PC-9 (cell line): Measurements from ENCODE around the gene TMEM59L. TPM values are rescaled to one million over a fixed set of nuclear protein-coding genes. Genes with fewer than 3 reads are reported as not detected.

Experiments
- BruUV-seq: library from RNA; stranded (reverse); fragments of 400-500 nt; replicated peaks from 2 replicates; lab custom pipeline; 2021; lab: Mats Ljungman, UMichigan
- CTCF ChIA-PET: fragments of 300-600 bp; sonication (Branson Sonifier 250); formaldehyde crosslinking; loops from one replicate; lab custom pipeline; 2022; ENCODE audit warnings: antibody characterized with exemption; lab: Charles Lee
- POLR2A ChIA-PET: fragments of 300-600 bp; sonication (Branson Sonifier 250); formaldehyde crosslinking; loops from one replicate; lab custom pipeline; 2022; ENCODE audit warnings: antibody characterized with exemption; ENCODE audit not compliant: unreplicated experiment; lab: Charles Lee
- DNase-seq, 2 experiments: peaks; one replicate each; pipeline versions ENCODE4 v3.0.0 to v3.0.0-alpha.2; 2015 to 2022; ENCODE audit warnings: mixed read lengths in 1 of 2
- H2AFZ ChIP-seq: fragments of 200-600 bp; sonication (generic); 2 replicates; pipeline ENCODE4 v1.8.1; 2017; ENCODE audit warnings: antibody characterized with exemption
- H3F3A ChIP-seq: fragments of 200-600 bp; sonication (generic); 2 replicates; pipeline ENCODE4 v1.8.1; 2017; ENCODE audit warnings: antibody characterized with exemption, mild to moderate bottlenecking, low read depth; ENCODE audit not compliant: insufficient read depth
- H3K27ac ChIP-seq: fragments of 200-600 bp; sonication (generic); 2 replicates; pipeline ENCODE4 v1.6.1; 2016; ENCODE audit warnings: mixed run types
- H3K27me3 ChIP-seq: fragments of 200-600 bp; sonication (generic); 2 replicates; pipeline ENCODE4 v1.6.1; 2016; ENCODE audit warnings: low read depth, mixed run types; ENCODE audit not compliant: insufficient read depth
- H3K36me3 ChIP-seq: fragments of 200-600 bp; sonication (generic); 2 replicates; pipeline ENCODE4 v1.6.1; 2016; ENCODE audit warnings: low read depth, mixed run types
- H3K4me1 ChIP-seq: fragments of 200-600 bp; sonication (generic); replicated peaks from 2 replicates; pipeline ENCODE4 v1.6.1; 2016; ENCODE audit warnings: mixed run types; ENCODE audit not compliant: insufficient read depth
- H3K4me2 ChIP-seq: fragments of 200-600 bp; sonication (generic); 2 replicates; pipeline ENCODE4 v1.6.1; 2017; ENCODE audit warnings: mixed run types
- H3K4me3 ChIP-seq: fragments of 200-600 bp; sonication (generic); 2 replicates; pipeline ENCODE4 v1.6.1; 2016; ENCODE audit warnings: mixed run types
- H3K79me2 ChIP-seq: fragments of 200-600 bp; sonication (generic); 2 replicates; pipeline ENCODE4 v1.6.1; 2017; ENCODE audit warnings: low read depth, mixed run types
- H3K9me2 ChIP-seq: fragments of 200-600 bp; sonication (generic); 2 replicates; pipeline ENCODE4 v1.8.1; 2017; ENCODE audit warnings: mild to moderate bottlenecking; ENCODE audit not compliant: insufficient read depth
- H3K9me3 ChIP-seq: fragments of 200-600 bp; sonication (generic); 2 replicates; pipeline ENCODE4 v1.8.1; 2016; ENCODE audit warnings: low read depth; ENCODE audit not compliant: insufficient read depth
- H4K20me1 ChIP-seq: fragments of 200-600 bp; sonication (generic); 2 replicates; pipeline ENCODE4 v1.8.1; 2017; ENCODE audit not compliant: insufficient read depth
- CTCF ChIP-seq: fragments of 200-600 bp; sonication (generic); conservative IDR thresholded peaks from 2 replicates; pipeline ENCODE4 v1.6.1; 2017; ENCODE audit warnings: mixed run types, antibody characterized with exemption, mild to moderate bottlenecking, moderate library complexity
- EZH2 ChIP-seq: fragments of 200-600 bp; sonication (generic); IDR thresholded peaks from 2 replicates; pipeline ENCODE4 v1.8.0; 2017; ENCODE audit warnings: antibody characterized with exemption, low read depth
- intact Hi-C: fragments of 100-400 bp; cut with micrococcal nuclease; formaldehyde crosslinking; loops from one replicate; pipeline ENCODE4 v1.10.0; 2022; ENCODE audit not compliant: unreplicated experiment
- total RNA-seq: library from RNA; stranded (reverse); gene quantifications from 2 replicates; pipeline ENCODE4 v1.2.3, GENCODE V29; 2021

The TMEM59L gene
- total RNA-seq, 1 experiment from 2014 or later: 0.65 TPM

GRCh38 chr19:18655173-18655844, 42.6 kb downstream of the TMEM59L start:
- no peaks in the 10 kb centered on the region for H3F3A ChIP-seq
- TF ChIP-seq CTCF: no peak
- no peak for TF ChIP-seq EZH2
- no peak overlapping the region for H3K4me3 ChIP-seq
- no peaks in the 10 kb centered on the region for H3K9me2 ChIP-seq
- H3K4me2 ChIP-seq: no peak overlapping the region
- H3K27me3 ChIP-seq: no peaks in the 10 kb centered on the region
- no peaks in the 10 kb centered on the region for H3K79me2 ChIP-seq
- no TSS peak for BruUV-seq
- CTCF ChIA-PET: no interaction called here
- H2AFZ ChIP-seq: no peak overlapping the region
- no peaks in the 10 kb centered on the region for H3K4me1 ChIP-seq
- H3K27ac ChIP-seq: no peak overlapping the region
- POLR2A ChIA-PET: no interaction called here
- peak in 1 of 2 experiments; percentile 18 for DNase-seq
- H3K36me3 ChIP-seq: no peaks in the 10 kb centered on the region
- H4K20me1 ChIP-seq: peaks cover 16% of the 10 kb centered on the region
- H3K9me3 ChIP-seq: no peaks in the 10 kb centered on the region
- intact Hi-C loops: no loop called here

GRCh38 chr19:18656337-18657086, 43.8 kb downstream of the TMEM59L start:
- Histone ChIP-seq H3F3A (no peaks in the 10 kb centered on the region), H3K9me3 (no peaks in the 10 kb centered on the region), H2AFZ (no peak overlapping the region), H3K4me2 (no peak overlapping the region), H3K27ac (no peak overlapping the region), H3K79me2 (no peaks in the 10 kb centered on the region), H3K36me3 (no peaks in the 10 kb centered on the region), H3K4me3 (no peak overlapping the region), H3K27me3 (no peaks in the 10 kb centered on the region), H4K20me1 (peaks cover 27% of the 10 kb centered on the region), H3K9me2 (no peaks in the 10 kb centered on the region), H3K4me1 (no peaks in the 10 kb centered on the region)
- BruUV-seq: no TSS peak
- ChIA-PET CTCF (no interaction called here), POLR2A (no interaction called here)
- DNase-seq: peak in 1 of 2 experiments; percentile 1
- TF ChIP-seq CTCF (no peak), EZH2 (no peak)
- intact Hi-C loops: no loop called here

DNA sequence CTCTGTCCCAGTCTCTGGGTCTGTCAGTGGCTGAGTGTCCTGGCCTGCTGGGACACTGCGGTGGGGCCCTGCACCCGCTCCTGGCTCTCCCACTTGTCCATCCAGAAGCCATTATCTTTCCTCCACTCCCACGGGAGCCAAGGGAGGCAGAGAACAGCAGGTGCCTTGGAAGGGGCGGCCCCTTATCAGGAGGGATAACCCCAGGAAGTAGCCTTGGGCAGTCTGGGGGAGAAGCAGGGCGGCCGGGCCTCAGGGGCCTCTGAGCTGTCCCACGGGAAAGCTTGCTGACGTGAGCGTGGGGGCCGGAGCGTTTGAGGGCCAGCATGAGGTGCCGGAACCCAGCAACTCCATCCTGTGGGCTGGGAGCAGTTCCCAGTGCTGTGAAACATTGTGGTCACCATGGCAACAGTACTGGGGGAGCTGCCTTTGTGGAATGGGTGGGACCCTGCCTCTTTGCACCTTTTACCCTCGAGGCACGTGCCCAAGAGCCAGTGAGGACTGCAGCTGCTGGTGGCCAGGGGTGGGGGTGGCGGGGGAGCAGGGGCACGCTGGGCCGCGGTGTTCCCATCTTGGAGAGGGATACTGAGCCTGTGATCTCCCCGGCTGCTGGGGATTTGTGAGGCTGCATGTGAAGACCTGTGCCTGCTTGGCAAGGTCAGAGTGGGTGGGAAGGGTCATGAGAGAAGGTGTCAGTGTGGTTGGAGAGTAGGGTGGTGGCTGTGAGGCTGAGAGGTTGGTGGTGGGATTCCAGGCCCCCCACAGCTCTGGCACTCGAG, 45.1 kb downstream of the TMEM59L start:
- no peaks in the 10 kb centered on the region for H3F3A ChIP-seq
- H3K79me2 ChIP-seq: no peaks in the 10 kb centered on the region
- ChIA-PET CTCF (no interaction called here), POLR2A (interaction anchor here (0.6 kb wide), 1 partner anchor 85 kb away, joined by 3 read pairs; no protein-coding TSS in a partner anchor)
- BruUV-seq: no TSS peak
- H3K9me3 ChIP-seq: no peaks in the 10 kb centered on the region
- no peak overlapping the region for H2AFZ ChIP-seq
- peak in 1 of 2 experiments; percentile 31 for DNase-seq
- H3K4me3 ChIP-seq: no peak overlapping the region
- no peaks in the 10 kb centered on the region for H3K36me3 ChIP-seq
- no peak overlapping the region for H3K27ac ChIP-seq
- H4K20me1 ChIP-seq: peaks cover 29% of the 10 kb centered on the region
- intact Hi-C loops: no loop called here
- H3K9me2 ChIP-seq: no peaks in the 10 kb centered on the region
- no peaks in the 10 kb centered on the region for H3K27me3 ChIP-seq
- H3K4me1 ChIP-seq: no peaks in the 10 kb centered on the region
- TF ChIP-seq CTCF: no peak
- no peak overlapping the region for H3K4me2 ChIP-seq
